ENCODE results near the gene WIPI1. TPM values are rescaled to one million over a fixed set of nuclear protein-coding genes. Genes with fewer than 3 reads are reported as not detected.

WIPI1 gene
- polyA plus RNA-seq, 2 of the 4 experiments (the other 2 are of a cell fraction), result 9.5 to 19.7 TPM

- TF ChIP-seq ATOH8 (CRISPR knock-in tag; IDR thresholded peaks at IDR 0.05; ENCODE audit: low read depth) (no peak; the same call in 1 of the 2 replicates), HDAC2 (IDR thresholded peaks at IDR 0.05) (no peak), MAFK (IDR thresholded peaks at IDR 0.05; ENCODE audit: partially characterized antibody) (peak; percentile 31), NR3C1 (IDR thresholded peaks at IDR 0.05) (no peak), RFX5 (IDR thresholded peaks at IDR 0.05) (no peak), MAX (IDR thresholded peaks at IDR 0.05) (peak; percentile 78), E2F6 (IDR thresholded peaks at IDR 0.05; ENCODE audit: borderline replicate concordance, low read depth) (no peak), ZSCAN20 (CRISPR knock-in tag; IDR thresholded peaks at IDR 0.05) (peak; percentile 79), CTCF (IDR thresholded peaks at IDR 0.05) (no peak), POLR2AphosphoS2 (conservative IDR thresholded peaks at IDR 0.05; ENCODE audit: low read length) (no peak), EP300 (IDR thresholded peaks at IDR 0.05) (peak; percentile 7 to 53; a peak in 2 of 5 replicates), HEYL (CRISPR knock-in tag; IDR thresholded peaks at IDR 0.05) (peak; percentile 79; the same call in 1 of the 2 replicates), TP53 (CRISPR knock-in tag; IDR thresholded peaks at IDR 0.05) (no peak; the same call in 1 of the 2 replicates), ZNF302 (CRISPR knock-in tag; IDR thresholded peaks at IDR 0.05) (no peak), CEBPB (IDR thresholded peaks at IDR 0.05) (peak; percentile 95 to 98), TFCP2L1 (CRISPR knock-in tag; IDR thresholded peaks at IDR 0.05) (peak; percentile 90), ELK1 (IDR thresholded peaks at IDR 0.05; ENCODE audit: low read depth, low read length) (no peak), GATA3 (IDR thresholded peaks at IDR 0.05; ENCODE audit: borderline replicate concordance) (peak; percentile 83), HOXB13 (CRISPR knock-in tag; IDR thresholded peaks at IDR 0.05; ENCODE audit: low read depth) (no peak; the same call in 1 of the 2 replicates), KDM5A (IDR thresholded peaks at IDR 0.05) (no peak), JUNB (IDR thresholded peaks at IDR 0.05) (no peak), HOXB5 (CRISPR knock-in tag; IDR thresholded peaks at IDR 0.05) (peak; percentile 88), HES2 (IDR thresholded peaks at IDR 0.05) (no peak; the same call in 1 of the 2 replicates), FOSL2 (IDR thresholded peaks at IDR 0.05) (no peak), FOSL2 (CRISPR knock-in tag; IDR thresholded peaks at IDR 0.05) (peak; percentile 60), FOXS1 (CRISPR knock-in tag; IDR thresholded peaks at IDR 0.05) (no peak)
Measured at GRCh38 chr17:68378268-68379176, 78.8 kb downstream of the WIPI1 start (continued).
